HG02970 (cell line): ENCODE data around the gene ERC1.
"Not testable (repeated sequence)": the region's sequence is repeated elsewhere in the genome, so short reads cannot be mapped to it uniquely, and the experiment has no call there.

ENCODE experiments used
- ATAC-seq: cut with Tn5 transposase; IDR thresholded peaks from one replicate; pipeline ENCODE4 v1.9.1; 2021; ENCODE audit warnings: mild to moderate bottlenecking, moderate library complexity, moderate number of reproducible peaks; ENCODE audit not compliant: unreplicated experiment, low FRiP score

ERC1 gene

DNA sequence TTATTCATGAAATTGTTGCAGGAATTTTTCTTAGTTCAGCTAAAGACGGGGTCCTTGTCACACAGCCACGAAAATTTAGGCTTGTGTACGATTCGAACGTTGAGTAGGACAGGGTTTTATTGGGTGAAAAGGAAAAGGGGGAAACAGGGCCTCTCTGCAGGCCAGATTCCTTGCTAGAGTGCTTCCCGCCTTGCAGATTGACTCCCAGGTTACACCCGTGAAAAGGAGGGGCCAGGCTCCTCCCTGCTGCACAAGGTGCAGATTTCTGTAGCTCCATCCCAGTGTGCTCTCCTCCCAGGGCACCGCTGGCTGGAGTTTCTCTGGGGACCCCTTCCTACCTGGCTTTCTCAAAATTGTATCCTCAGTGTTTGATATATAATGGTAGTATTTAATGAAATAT, 221.5 kb downstream of the ERC1 start:
- ATAC-seq: no peak

DNA sequence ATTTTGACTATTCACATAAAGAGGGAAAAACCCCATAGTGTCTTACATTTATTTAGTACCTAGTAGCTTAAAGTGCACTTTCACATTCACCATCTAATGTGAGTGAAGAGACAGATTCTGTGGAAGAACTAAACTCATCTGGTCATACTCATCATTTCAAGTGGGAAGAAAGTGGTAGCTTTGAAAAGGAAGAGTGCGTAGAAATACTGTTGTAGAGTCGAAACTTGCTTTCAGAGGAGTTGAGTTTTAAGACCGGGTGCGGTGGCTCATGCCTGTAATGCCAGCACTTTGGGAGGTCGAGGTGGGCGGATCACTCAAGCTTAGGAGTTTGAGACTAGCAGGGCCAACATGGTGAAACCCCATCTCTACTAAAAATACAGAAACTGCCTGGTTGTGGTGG, 222.2 kb downstream of the ERC1 start:
- ATAC-seq: no peak

GRCh38 chr12:1213618-1214205, 222.7 kb downstream of the ERC1 start:
- ATAC-seq: no peak

DNA sequence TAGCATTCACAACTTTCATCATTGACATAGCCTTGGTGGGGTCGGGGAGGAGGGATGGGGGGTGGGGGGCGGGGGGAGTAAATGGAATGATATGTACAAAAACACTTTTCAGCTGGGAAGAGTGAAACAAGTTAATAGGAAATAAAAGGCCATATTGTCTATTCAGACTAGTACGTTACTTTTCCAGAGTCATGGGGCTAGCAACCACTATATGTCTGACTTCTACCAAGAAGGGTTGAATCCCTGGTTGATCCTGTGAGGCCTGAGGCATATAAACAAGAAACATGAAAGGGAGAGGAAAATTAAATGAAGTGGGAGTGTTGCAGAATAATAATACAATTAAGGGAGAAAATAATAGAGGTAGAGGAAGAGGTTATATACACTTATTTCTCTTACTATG, 225.5 kb downstream of the ERC1 start:
- ATAC-seq: no peak

GRCh38 chr12:1217191-1217949, 226.3 kb downstream of the ERC1 start:
- no peak for ATAC-seq

GRCh38 chr12:1218369-1218768, 227.3 kb downstream of the ERC1 start:
- ATAC-seq: no peak

GRCh38 chr12:1220127-1221092, 229.4 kb downstream of the ERC1 start:
- ATAC-seq: no peak

DNA sequence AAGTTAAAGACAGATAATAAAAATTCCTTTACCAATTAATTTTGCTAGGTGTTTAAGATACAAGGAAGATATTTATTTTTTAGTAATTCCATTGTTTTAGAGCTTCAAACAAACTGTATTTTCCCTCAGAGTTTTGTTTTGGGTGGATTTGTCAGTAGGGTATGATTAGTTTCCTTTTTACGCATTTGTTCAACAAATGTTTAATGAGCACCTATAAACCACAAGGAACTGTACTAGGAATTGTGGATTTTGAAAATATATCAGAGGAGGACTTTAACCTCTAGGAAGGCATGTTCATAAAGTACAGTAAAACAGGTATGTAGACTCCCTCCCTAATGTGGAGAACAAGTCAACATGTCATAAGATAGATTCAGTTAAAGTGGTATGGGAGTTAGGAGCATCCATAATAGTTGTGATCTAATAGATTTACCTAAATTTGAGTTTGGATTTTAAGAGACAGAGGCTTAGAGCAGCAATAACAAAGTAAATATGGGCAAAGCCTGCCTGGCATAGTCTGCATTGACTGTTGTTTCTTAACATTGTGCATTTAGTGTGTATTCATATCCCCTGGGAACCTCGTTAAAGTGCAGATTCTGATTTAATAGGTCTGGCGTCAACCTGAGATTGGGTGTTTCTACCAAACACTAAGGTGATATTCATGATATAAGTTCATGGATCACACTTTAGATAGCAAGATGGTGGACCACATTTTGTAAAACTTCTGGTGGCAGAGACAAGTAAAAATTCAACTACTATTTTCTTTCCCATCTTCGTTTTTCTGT, 232.0 kb downstream of the ERC1 start:
- no peak for ATAC-seq

DNA sequence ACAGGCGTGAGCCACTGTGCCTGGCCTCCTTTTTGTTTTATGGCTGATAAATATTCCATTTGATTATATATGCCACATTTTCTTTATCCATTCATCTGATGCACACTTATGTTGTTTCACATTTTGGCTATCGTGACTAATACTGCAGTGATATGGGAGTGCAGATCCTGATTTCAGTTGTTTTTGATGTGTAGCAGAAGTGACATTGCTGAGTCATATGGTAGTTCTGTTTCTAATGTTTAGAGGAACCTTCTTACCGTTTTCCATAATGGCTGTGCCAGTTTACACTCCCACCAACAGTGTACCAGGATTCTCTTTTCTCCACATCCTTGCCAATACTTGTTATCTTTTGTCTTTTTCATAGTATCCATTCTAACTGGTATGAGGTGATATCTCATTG, 235.9 kb downstream of the ERC1 start:
- ATAC-seq: no peak

GRCh38 chr12:1234073-1234472, 243.1 kb downstream of the ERC1 start:
- ATAC-seq: no peak

GRCh38 chr12:1246637-1247036, 255.6 kb downstream of the ERC1 start:
- no peak for ATAC-seq

- no peak for ATAC-seq
These were observed 259.6 kb downstream of the ERC1 start for GRCh38 chr12:1250641-1251040.

DNA sequence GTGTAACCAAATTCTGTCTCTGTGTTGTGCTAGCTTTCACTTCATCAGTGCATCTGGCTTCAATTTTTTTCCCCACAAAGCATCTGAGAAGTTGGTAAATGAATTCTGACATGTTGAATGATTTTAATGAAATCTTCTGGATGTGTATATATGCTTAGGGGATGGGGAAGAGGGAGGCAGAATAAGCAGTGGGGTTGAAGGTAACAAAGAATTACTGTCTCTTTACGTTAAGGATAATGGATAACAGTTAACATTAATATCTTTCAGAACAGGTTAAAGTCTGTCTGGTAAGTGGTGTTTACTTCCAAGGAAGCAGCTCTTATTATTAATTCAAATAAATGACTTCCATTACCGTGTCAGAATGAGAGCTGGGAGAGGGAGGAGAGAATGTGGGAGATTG, 261.7 kb downstream of the ERC1 start:
- no peak for ATAC-seq

DNA sequence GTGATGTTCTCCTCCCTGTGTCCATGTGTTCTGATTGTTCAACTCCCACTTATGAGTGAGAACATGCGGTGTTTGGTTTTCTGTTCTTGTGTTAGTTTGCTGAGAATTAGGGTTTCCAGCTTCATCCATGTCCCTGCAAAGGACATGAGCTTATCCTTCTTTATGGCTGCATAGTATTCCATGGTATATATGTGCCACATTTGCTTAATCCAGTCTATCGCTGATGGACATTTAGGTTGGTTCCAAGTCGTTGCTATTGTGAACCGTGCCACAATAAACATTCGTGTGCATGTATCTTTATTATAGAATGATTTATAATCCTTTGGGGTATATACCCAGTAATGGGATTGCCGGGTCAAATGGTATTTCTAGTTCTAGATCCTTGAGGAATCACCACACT, 264.1 kb downstream of the ERC1 start:
- not testable (repeated sequence) for ATAC-seq

GRCh38 chr12:1255854-1256253, 264.8 kb downstream of the ERC1 start:
- not testable (repeated sequence) for ATAC-seq

- ATAC-seq: no peak
These were observed 265.3 kb downstream of the ERC1 start for GRCh38 chr12:1256285-1256684.

DNA sequence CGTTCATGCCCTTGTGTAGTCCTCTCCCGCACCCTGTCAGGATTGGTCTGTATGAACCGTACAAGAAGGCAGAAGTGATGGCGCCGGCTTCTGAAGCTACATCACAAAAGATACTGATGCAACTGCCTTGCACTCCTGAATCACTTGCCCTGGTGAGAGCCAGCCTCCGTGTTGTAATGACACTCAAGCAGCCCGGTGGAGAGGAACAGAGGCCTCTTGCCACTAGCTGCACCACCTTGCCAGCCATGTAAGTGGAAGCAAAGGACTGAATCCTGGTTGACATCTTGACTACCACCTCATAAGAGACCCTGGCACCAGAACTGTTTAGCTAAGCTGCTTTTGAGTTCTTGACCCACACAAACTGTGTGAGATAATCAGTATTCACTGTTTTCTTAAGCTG, 266.0 kb downstream of the ERC1 start:
- ATAC-seq: no peak

GRCh38 chr12:1262011-1262410, 271.0 kb downstream of the ERC1 start:
- ATAC-seq: no peak

GRCh38 chr12:1267243-1267642, 276.2 kb downstream of the ERC1 start:
- no peak for ATAC-seq

GRCh38 chr12:1272142-1272541, 281.1 kb downstream of the ERC1 start:
- ATAC-seq: no peak
